Fibroblast of pulmonary artery (primary cell): ENCODE data around the gene CLIC3.

Experiments used
- DNase-seq: peaks from one replicate; pipeline ENCODE4 v3.0.0-alpha.2; 2010; ENCODE audit warnings: low read depth
- H3K4me3 ChIP-seq: replicated peaks from 2 replicates; pipeline ENCODE4 v1.5.1; 2011; ENCODE audit warnings: low read depth, mild to moderate bottlenecking, control low read depth, low read length, moderate library complexity
- CTCF ChIP-seq: IDR thresholded peaks from 2 replicates; pipeline ENCODE4 v1.5.1; 2011; ENCODE audit warnings: mild to moderate bottlenecking, control low read depth, low read length, inconsistent platforms; ENCODE audit errors: missing control alignments

Gene CLIC3

GRCh38 chr9:136980669-136981478, 15.5 kb downstream of the CLIC3 start:
- no peak for TF ChIP-seq CTCF
- DNase-seq: no peak
- no peak overlapping the region for H3K4me3 ChIP-seq

GRCh38 chr9:136979769-136980587, 16.4 kb downstream of the CLIC3 start:
- DNase-seq: no peak

GRCh38 chr9:136978865-136979544, 17.4 kb downstream of the CLIC3 start:
- DNase-seq: no peak
- no peak for TF ChIP-seq CTCF
- H3K4me3 ChIP-seq: no peak overlapping the region

More at GRCh38 chr9:136979769-136980587, 16.4 kb downstream of the CLIC3 start:
- TF ChIP-seq CTCF: no peak
- no peak overlapping the region for H3K4me3 ChIP-seq

GRCh38 chr9:136978073-136978864, 18.1 kb downstream of the CLIC3 start:
- DNase-seq: peak; percentile 61
- peak overlapping the region; percentile 57 for H3K4me3 ChIP-seq
- TF ChIP-seq CTCF: no peak

GRCh38 chr9:136977649-136978072, 18.7 kb downstream of the CLIC3 start:
- no peak for DNase-seq
- peak overlapping the region; percentile 57 for H3K4me3 ChIP-seq
- TF ChIP-seq CTCF: no peak

GRCh38 chr9:136977223-136977622, 19.1 kb downstream of the CLIC3 start, which contains the start of gene PTGDS:
Gene PTGDS, plus strand, starts transcription at chr9:136977504. Its CDS starts 75 bp downstream, at chr9:136977579.
- H3K4me3 ChIP-seq: peak within 1 kb of the TSS; percentile 57
- no peak for TF ChIP-seq CTCF
- peak; percentile 70 for DNase-seq
